HepG2 (cell line): ENCODE data around the gene OR8A1. TPM values are rescaled to one million over a fixed set of nuclear protein-coding genes. Genes with fewer than 3 reads are reported as not detected.

Experiments used
- ATAC-seq: fragments of 200-7000 bp; cut with Tn5 transposase; 3 replicates; pipeline ENCODE4 v1.9.1; 2020; ENCODE audit warnings: mild to moderate bottlenecking, moderate library complexity
- BruUV-seq: library from RNA; stranded (reverse); fragments of 400-500 nt; replicated peaks from 2 replicates; lab custom pipeline; 2021; lab: Mats Ljungman, UMichigan
- CTCF ChIA-PET: fragments of 300-600 bp; formaldehyde crosslinking; extraction: SDS; loops from one replicate; lab custom pipeline; 2021; ENCODE audit warnings: low total read pairs, inconsistent platforms, low intra/inter-chr PET ratio; lab: Yijun Ruan, JAX
- POLR2A ChIA-PET: fragments of 350-600 bp; sonication (Branson Sonifier 250); formaldehyde crosslinking; loops from one replicate; lab custom pipeline; 2020; ENCODE audit warnings: antibody characterized with exemption, inconsistent platforms; lab: Yijun Ruan, JAX
- DNase-seq: peaks from one replicate; pipeline ENCODE4 v3.0.0-alpha.2; 2015; ENCODE audit warnings: low spot score
- FAIRE-seq: peaks from 3 replicates; lab custom pipeline; 2011; peaks lifted over from hg19 to GRCh38; lab: Jason Lieb, UNC
- H2AFZ ChIP-seq: one replicate; pipeline ENCODE4 v1.6.1; 2011; ENCODE audit warnings: low read length, inconsistent platforms
- H3K27ac ChIP-seq: fragments of 300-600 bp; 3 replicates; pipeline ENCODE4 v1.8.0; 2011; ENCODE audit warnings: mixed run types, mild to moderate bottlenecking, mixed read lengths, low read length, inconsistent platforms; ENCODE audit not compliant: insufficient read depth; ENCODE audit errors: extremely low read length
- H3K27me3 ChIP-seq, 2 experiments: fragments of 200-600 bp in 1 of 2; 2 replicates in 1 of 2; 3 replicates in 1 of 2; pipeline versions ENCODE4 v1.6.0 to v1.8.0; 2011; ENCODE audit warnings: low read length in 2 of 2, mild to moderate bottlenecking in 2 of 2, moderate library complexity in 2 of 2, inconsistent platforms in 1 of 2; ENCODE audit not compliant: insufficient read depth in 2 of 2, control insufficient read depth in 1 of 2
- H3K36me3 ChIP-seq, 2 experiments: fragments of 200-600 bp in 1 of 2; replicated peaks in 1 of 2; 2 replicates in 1 of 2; 3 replicates in 1 of 2; pipeline versions ENCODE4 v1.5.1 to v1.8.0; 2011; ENCODE audit warnings: low read length in 2 of 2, inconsistent platforms in 1 of 2; ENCODE audit not compliant: insufficient read depth in 2 of 2, control insufficient read depth in 1 of 2
- H3K4me1 ChIP-seq: 2 replicates; pipeline ENCODE4 v1.5.1; 2012; ENCODE audit warnings: low read length, inconsistent platforms; ENCODE audit not compliant: insufficient read depth
- H3K4me2 ChIP-seq: 2 replicates; pipeline ENCODE4 v1.6.0; 2011; ENCODE audit warnings: low read depth, low read length, inconsistent platforms
- H3K4me3 ChIP-seq, 3 experiments: fragments of 200-600 bp in 1 of 3; sonication (generic), shearing (Covaris generic) in 1 of 3; replicated peaks in 1 of 3; 2 replicates each; pipeline ENCODE4 v1.5.1; 2011 to 2016; ENCODE audit warnings: low read length in 3 of 3, inconsistent platforms in 2 of 3, low read depth in 2 of 3, mild to moderate bottlenecking in 2 of 3, control low read depth in 1 of 3, mixed read lengths in 1 of 3; ENCODE audit not compliant: insufficient read depth in 1 of 3
- H3K79me2 ChIP-seq: one replicate; pipeline ENCODE4 v1.6.1; 2011; ENCODE audit warnings: low read length, inconsistent platforms; ENCODE audit not compliant: insufficient read depth
- H3K9ac ChIP-seq: 2 replicates; pipeline ENCODE4 v1.6.0; 2011; ENCODE audit warnings: mild to moderate bottlenecking, low read depth, low read length, inconsistent platforms; ENCODE audit not compliant: insufficient read depth
- H3K9me3 ChIP-seq: 2 replicates; pipeline ENCODE4 v1.5.1; 2012; ENCODE audit warnings: mild to moderate bottlenecking, low read length
- H4K20me1 ChIP-seq: 2 replicates; pipeline ENCODE4 v1.6.0; 2011; ENCODE audit warnings: inconsistent platforms, mild to moderate bottlenecking, low read length, moderate library complexity; ENCODE audit not compliant: insufficient read depth
- FUBP1 ChIP-seq: sonication (generic); formaldehyde crosslinking; IDR thresholded peaks from 2 replicates; pipeline ENCODE4 v1.5.1; 2020; ENCODE audit warnings: missing genetic modification reagents, mild to moderate bottlenecking, borderline replicate concordance
- HNRNPK ChIP-seq: fragments of 200-400 bp; formaldehyde crosslinking; IDR thresholded peaks from 2 replicates; pipeline ENCODE4 v1.6.1; 2018; ENCODE audit warnings: low read length, low read depth, moderate library complexity, mild to moderate bottlenecking; ENCODE audit not compliant: poor library complexity, severe bottlenecking
- KAT7 ChIP-seq: IDR thresholded peaks from 2 replicates; pipeline ENCODE4 v1.6.1; 2018; ENCODE audit warnings: borderline replicate concordance, missing compliant biosample characterization
- NCOR1 ChIP-seq: fragments of 200-600 bp; sonication (generic); IDR thresholded peaks from 2 replicates; pipeline ENCODE4 v1.7.0; 2017; ENCODE audit warnings: antibody characterized with exemption, low read length, borderline replicate concordance
- NR2F2 ChIP-seq: IDR thresholded peaks from 2 replicates; pipeline ENCODE4 v1.6.1; 2012; ENCODE audit warnings: low read depth, inconsistent platforms, borderline replicate concordance
- RARG ChIP-seq: sonication (generic); formaldehyde crosslinking; IDR thresholded peaks from 2 replicates; pipeline ENCODE4 v1.4.0; 2020; ENCODE audit warnings: low read depth, mild to moderate bottlenecking, missing genetic modification reagents
- SRY ChIP-seq: sonication (generic); formaldehyde crosslinking; IDR thresholded peaks from 2 replicates; pipeline ENCODE4 v1.8.0; 2022; ENCODE audit warnings: mild to moderate bottlenecking, missing genetic modification reagents
- TP53 ChIP-seq: sonication (generic); formaldehyde crosslinking; conservative IDR thresholded peaks from 2 replicates; pipeline ENCODE4 v1.4.0; 2020; ENCODE audit warnings: missing genetic modification reagents
- ZNF136 ChIP-seq: sonication (generic); formaldehyde crosslinking; IDR thresholded peaks from 2 replicates; pipeline ENCODE4 v1.8.1; 2022; ENCODE audit warnings: low read depth, mild to moderate bottlenecking, moderate library complexity, missing genetic modification reagents
- ZNF230 ChIP-seq: sonication (generic); formaldehyde crosslinking; IDR thresholded peaks from 2 replicates; pipeline ENCODE4 v1.4.0; 2020; ENCODE audit warnings: mild to moderate bottlenecking, missing genetic modification reagents
- ZNF281 ChIP-seq: sonication (generic); formaldehyde crosslinking; IDR thresholded peaks from 2 replicates; pipeline ENCODE4 v1.4.0; 2020; ENCODE audit warnings: missing genetic modification reagents, borderline replicate concordance
- ZNF430 ChIP-seq: sonication (generic); formaldehyde crosslinking; IDR thresholded peaks from 2 replicates; pipeline ENCODE4 v1.9.0; 2021; ENCODE audit warnings: mild to moderate bottlenecking, missing genetic modification reagents
- ZNF513 ChIP-seq: sonication (generic); formaldehyde crosslinking; conservative IDR thresholded peaks from 2 replicates; pipeline ENCODE4 v1.5.0; 2020; ENCODE audit warnings: missing genetic modification reagents
- ZNF615 ChIP-seq: sonication (generic); formaldehyde crosslinking; IDR thresholded peaks from 2 replicates; pipeline ENCODE4 v1.5.0; 2020; ENCODE audit warnings: mild to moderate bottlenecking, missing genetic modification reagents, borderline replicate concordance
- ZNF619 ChIP-seq: sonication (generic); formaldehyde crosslinking; IDR thresholded peaks from 2 replicates; pipeline ENCODE4 v1.4.0; 2020; ENCODE audit warnings: mild to moderate bottlenecking, missing genetic modification reagents
- ZSCAN21 ChIP-seq: sonication (generic); formaldehyde crosslinking; IDR thresholded peaks from 2 replicates; pipeline ENCODE4 v1.8.0; 2022; ENCODE audit warnings: mild to moderate bottlenecking, missing genetic modification reagents, moderate library complexity, borderline replicate concordance
- WGBS: methylation state at CpG from one replicate; pipeline ENCODE4 v1.1.6; 2017; ENCODE audit warnings: low lambda C conversion rate; 5-methylcytosine and 5-hydroxymethylcytosine counted together
- in situ Hi-C: cut with HindIII; loops from 2 replicates; pipeline ENCODE4 v1.10.0; 2017; ENCODE audit warnings: low pct_unique_long_range_greater_than_20kb; ENCODE audit not compliant: extremely low pct_ligation_motif_present
- intact Hi-C: fragments of 100-400 bp; cut with micrococcal nuclease; formaldehyde crosslinking; loops from one replicate; pipeline ENCODE4 v1.10.0; 2022; ENCODE audit not compliant: unreplicated experiment
- polyA plus RNA-seq, 8 experiments: library from polyadenylated mRNA; depleted of rRNA in 3 of 8; stranded (reverse) in 7 of 8; unstranded in 1 of 8; fragments of >200 nt; fragmentation: Illumina TruSeq in 4 of 8; extraction: Trizol in 4 of 8; gene quantifications; 2 replicates each; pipeline versions ENCODE4 v1.2.1 to v1.2.3, GENCODE V29; 2011 to 2016; ENCODE audit warnings: low read depth in 4 of 8, missing spikeins in 1 of 8, mixed read lengths in 1 of 8; ENCODE audit not compliant: insufficient read depth in 1 of 8
- total RNA-seq, 5 experiments: library from RNA; depleted of rRNA; stranded (reverse); fragments of >200 nt; fragmentation: Illumina TruSeq; extraction: Trizol; gene quantifications; 2 replicates each; pipeline ENCODE4 v1.2.3, GENCODE V29; 2016; ENCODE audit warnings: low read depth in 1 of 5

OR8A1 gene
- total and polyA plus RNA-seq, 2 of the 13 experiments (the other 11 are each of a cell fraction or from before 2014, with no cell fraction given): not detected

GRCh38 chr11:124538019-124538418 is 31.8 kb upstream of the OR8A1 start (continued):
- TF ChIP-seq ZNF281 (CRISPR knock-in tag) (no peak), ZNF619 (no peak), RARG (CRISPR knock-in tag) (no peak)
- TF ChIP-seq, all 625 proteins: peak for 0

- no peaks in the 10 kb centered on the region for H3K27me3 ChIP-seq
- H2AFZ ChIP-seq: no peak overlapping the region
- no TSS peak for BruUV-seq
- intact Hi-C loops (no loop called here), in situ Hi-C loops (no loop called here)
- no peak for ATAC-seq
- H4K20me1 ChIP-seq: no peaks in the 10 kb centered on the region
- ChIA-PET POLR2A (no interaction called here), CTCF (no interaction called here)
- FAIRE-seq: no peak
- WGBS: 0% methylated on average over 6 of the region's 6 CpGs
- TF ChIP-seq TP53 (CRISPR knock-in tag): no peak
- no peak for TF ChIP-seq ZNF136
- no peak for TF ChIP-seq NCOR1
- no peak for TF ChIP-seq ZNF230
- TF ChIP-seq HNRNPK: no peak
- no peak for TF ChIP-seq NR2F2
- no peak for TF ChIP-seq ZNF513
- no peak for TF ChIP-seq ZNF615 (CRISPR knock-in tag)
- no peak for TF ChIP-seq ZSCAN21 (CRISPR knock-in tag)
- no peak for TF ChIP-seq SRY (CRISPR knock-in tag)
- no peak for TF ChIP-seq KAT7
- no peak for TF ChIP-seq FUBP1 (CRISPR knock-in tag)
- TF ChIP-seq ZNF430: no peak
- no peak overlapping the region for H3K4me2 ChIP-seq
- no peaks in the 10 kb centered on the region for H3K79me2 ChIP-seq
- no peaks in the 10 kb centered on the region for H3K36me3 ChIP-seq
- DNase-seq: no peak
- no peaks in the 10 kb centered on the region for H3K4me1 ChIP-seq
- no peak overlapping the region for H3K9ac ChIP-seq
- H3K9me3 ChIP-seq: no peaks in the 10 kb centered on the region
- no peak overlapping the region for H3K4me3 ChIP-seq
- H3K27ac ChIP-seq: no peak overlapping the region
Measured at GRCh38 chr11:124541204-124541603, 28.6 kb upstream of the OR8A1 start.
